GM12874 (cell line): ENCODE measurements around the gene SLC9C2.

ENCODE experiments used
- TF ChIP-seq, protein P1 (sequence below): IDR thresholded peaks from 2 replicates; pipeline ENCODE4 v1.5.1; 2011; ENCODE audit warnings: low read depth, mild to moderate bottlenecking, control low read depth, low read length, moderate library complexity; ENCODE audit not compliant: insufficient read depth

SLC9C2 gene

DNA sequence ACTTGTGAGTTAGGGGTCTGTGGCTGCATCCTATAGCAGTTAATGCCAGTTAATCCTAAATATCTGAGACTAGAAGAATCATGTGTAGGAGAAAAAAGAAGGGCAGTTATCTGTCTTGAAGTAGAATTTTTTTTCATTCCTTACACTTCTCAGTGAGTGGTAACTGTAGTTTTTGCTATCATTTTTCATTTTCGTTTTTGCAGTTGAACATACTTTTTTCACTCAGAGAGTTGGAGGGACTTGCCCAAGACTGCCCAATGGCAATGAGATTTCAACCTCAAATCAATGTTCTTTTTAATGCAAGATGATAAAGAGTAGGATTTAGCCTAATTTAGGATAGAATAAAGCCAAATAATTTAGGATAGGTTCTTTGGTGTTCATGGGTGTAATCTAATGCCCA is 120.2 kb downstream of the SLC9C2 start:
- TF ChIP-seq, protein P1, sequence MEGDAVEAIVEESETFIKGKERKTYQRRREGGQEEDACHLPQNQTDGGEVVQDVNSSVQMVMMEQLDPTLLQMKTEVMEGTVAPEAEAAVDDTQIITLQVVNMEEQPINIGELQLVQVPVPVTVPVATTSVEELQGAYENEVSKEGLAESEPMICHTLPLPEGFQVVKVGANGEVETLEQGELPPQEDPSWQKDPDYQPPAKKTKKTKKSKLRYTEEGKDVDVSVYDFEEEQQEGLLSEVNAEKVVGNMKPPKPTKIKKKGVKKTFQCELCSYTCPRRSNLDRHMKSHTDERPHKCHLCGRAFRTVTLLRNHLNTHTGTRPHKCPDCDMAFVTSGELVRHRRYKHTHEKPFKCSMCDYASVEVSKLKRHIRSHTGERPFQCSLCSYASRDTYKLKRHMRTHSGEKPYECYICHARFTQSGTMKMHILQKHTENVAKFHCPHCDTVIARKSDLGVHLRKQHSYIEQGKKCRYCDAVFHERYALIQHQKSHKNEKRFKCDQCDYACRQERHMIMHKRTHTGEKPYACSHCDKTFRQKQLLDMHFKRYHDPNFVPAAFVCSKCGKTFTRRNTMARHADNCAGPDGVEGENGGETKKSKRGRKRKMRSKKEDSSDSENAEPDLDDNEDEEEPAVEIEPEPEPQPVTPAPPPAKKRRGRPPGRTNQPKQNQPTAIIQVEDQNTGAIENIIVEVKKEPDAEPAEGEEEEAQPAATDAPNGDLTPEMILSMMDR: no peak

DNA sequence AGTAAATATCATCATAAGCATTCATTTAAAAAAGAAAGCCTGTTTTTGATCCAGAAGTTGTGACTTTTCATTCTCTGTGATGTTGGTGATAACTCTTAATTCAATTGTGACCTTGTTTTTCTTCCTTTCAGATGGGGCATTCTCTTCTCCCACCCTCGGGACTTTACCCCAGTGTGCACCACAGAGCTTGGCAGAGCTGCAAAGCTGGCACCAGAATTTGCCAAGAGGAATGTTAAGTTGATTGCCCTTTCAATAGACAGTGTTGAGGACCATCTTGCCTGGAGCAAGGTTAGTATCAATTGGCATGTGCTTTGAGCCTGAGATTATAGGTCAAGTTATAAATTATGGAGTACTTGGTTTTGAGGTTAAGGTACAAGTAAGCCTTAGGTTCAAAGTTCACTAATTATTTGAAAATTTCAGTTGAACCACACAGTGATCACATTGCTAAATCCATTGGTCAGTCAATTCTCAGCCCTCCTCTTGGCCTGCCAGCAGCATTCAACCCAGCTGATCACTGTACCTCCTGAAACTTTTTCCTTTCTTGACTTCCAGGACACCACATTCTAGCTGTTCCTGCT is 121.6 kb downstream of the SLC9C2 start:
- TF ChIP-seq, protein P1: no peak

DNA sequence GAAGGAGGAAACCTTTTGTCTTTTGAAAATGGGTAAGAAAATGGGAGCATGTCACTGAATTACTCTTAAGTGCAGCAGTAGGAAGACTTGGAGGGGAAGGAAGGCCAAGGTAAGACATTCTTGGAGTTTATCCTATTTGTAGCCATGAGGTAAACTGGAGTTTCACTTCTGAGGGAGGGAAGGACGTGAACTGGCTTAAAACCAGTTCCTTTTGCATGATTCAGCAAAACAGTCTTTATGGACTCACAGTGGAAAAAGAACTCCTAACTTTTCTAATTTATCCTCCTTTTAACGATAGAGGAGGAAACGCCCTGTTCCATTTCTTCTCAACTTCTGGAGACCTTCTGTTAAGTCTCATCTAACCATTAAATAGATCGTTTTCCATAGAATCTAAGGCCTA is 123.2 kb downstream of the SLC9C2 start:
- TF ChIP-seq, protein P1: no peak

DNA sequence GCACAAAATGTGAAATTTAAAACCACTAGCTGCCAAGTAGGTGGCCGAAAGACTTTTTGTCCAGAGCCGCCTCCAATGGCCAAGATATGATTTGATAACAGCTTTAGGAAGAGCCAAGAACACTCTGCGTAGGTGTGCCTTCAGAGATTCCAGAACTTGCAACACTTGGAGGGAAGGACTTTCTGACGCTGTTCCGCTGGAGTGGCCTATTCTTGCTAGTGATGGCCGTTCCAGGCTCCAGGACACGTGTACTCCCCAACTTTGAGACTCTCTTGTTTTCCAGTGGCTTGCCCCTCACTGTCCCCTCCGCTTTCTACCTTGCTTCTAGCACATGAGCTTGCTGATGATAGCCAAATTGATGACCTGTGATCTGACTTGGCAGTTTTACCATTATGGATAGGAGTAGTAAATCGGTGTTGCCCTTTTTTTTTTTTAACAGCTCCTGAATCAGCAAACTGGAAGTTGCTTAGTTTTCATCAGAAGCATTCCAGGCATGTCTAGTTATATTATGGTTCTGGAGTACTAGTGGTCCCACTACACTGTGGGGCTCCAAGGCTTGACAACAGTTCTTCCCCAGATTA is 124.7 kb downstream of the SLC9C2 start:
- TF ChIP-seq, protein P1: no peak

DNA sequence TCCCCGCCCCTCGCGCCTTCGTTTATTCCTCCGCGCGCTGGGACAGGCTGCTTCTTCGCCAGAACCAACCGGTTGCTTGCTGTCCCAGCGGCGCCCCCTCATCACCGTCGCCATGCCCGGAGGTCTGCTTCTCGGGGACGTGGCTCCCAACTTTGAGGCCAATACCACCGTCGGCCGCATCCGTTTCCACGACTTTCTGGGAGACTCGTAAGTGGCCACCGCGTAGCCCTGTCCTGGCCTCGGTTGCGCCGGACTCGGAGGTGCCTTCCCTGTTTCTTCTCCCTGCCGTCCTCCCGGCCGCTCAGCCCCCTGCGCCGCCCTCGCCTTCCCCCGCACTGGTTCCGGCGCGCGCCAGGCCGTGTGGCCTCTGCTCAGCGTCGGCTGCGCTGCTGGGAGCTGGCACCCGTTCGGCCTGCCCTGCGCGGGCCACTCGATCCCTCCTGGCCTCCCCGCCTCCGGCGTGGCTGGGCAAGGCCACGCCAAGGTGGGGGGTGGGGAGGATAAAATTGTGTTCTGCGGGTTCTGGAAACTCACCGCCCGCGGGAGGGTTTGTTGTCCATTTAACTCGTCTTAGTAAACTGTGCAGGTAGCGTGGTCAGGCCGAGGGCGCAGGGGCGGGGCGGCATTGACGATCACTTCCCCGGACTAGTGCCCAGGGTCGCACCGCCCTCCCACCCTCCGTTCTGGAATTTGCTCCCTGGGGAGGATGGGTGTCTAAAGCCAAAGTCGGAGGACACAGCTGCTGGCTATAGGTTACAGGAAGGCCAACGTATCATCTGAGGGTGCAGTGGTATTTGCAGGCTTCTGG is 125.4 kb downstream of the SLC9C2 start, which contains the start of gene PRDX6:
TSS of gene PRDX6 (plus strand) at position 50 of the 808 bp plus-strand sequence. CDS start at position 113, 63 bp downstream.
- TF ChIP-seq, protein P1: no peak

DNA sequence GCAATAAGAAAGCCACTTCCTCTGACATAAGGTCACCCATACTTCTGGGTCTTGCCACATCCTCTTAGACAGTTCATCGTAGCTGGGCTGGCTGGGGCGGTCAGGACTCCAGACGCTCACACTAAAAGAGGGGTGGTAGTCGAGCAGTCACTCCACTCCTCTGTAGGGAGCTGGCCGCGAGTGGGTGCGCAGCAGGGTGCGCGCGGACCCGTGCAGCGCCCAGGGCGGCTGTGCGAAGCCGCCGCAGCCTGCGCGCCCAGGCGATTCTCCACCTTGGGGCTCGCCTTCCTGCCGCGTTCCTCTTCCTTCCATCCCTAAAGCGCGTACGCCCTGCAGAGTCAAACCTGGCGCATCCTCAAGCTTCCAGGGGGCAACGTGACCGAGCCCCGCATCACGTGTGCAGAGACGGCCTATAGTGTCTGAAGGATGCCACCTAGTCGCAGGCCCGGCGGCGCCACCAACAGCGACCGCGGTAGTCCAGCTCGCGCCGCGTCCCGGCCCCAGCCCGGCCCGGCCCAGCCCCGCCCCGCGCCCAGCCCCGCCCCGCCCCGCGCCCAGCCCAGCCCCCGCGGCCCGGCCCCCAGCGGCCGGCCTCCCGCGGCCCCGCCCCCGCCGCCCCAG is 126.1 kb downstream of the SLC9C2 start:
- TF ChIP-seq, protein P1: no peak

DNA sequence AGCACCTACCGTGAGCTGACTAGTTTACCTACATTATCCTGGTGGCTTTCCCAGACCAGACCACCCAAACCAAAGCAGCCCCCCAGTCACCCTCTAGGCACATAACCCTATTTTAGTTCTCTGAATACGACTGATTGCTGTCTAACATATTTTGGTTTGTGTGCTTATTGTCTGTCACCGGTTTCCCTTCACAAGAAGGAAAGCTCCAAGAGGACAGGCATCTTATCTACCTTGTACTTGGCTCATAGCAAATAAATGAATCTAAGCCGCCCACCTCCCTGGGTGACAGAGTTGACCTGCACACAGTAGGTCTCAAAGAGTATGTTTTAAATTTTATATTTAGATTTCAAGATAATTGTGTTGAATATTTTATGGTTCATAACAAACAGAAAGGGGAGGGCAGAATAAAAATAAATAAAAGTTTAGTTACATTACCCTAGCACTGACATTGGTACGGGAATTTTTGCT is 126.6 kb downstream of the SLC9C2 start:
- TF ChIP-seq, protein P1: no peak
